ENCODE results near the gene TMC7. TPM values are rescaled to one million over a fixed set of nuclear protein-coding genes. Genes with fewer than 3 reads are reported as not detected.

Gene TMC7
- total and polyA plus RNA-seq, 4 donors, result 0.06 to 0.42 (median 0.09) TPM

- peaks cover 0 to 2% (median 0%) of the 10 kb centered on the region in 4 donors for H3K36me3 ChIP-seq (ENCODE audit: control insufficient read depth in 4 of 4, insufficient read depth in 3 of 4, low read depth in 1 of 4, low read length in 3 of 4)
Measured at GRCh38 chr16:18966791-18967190, 16.9 kb upstream of the TMC7 start.

DNA sequence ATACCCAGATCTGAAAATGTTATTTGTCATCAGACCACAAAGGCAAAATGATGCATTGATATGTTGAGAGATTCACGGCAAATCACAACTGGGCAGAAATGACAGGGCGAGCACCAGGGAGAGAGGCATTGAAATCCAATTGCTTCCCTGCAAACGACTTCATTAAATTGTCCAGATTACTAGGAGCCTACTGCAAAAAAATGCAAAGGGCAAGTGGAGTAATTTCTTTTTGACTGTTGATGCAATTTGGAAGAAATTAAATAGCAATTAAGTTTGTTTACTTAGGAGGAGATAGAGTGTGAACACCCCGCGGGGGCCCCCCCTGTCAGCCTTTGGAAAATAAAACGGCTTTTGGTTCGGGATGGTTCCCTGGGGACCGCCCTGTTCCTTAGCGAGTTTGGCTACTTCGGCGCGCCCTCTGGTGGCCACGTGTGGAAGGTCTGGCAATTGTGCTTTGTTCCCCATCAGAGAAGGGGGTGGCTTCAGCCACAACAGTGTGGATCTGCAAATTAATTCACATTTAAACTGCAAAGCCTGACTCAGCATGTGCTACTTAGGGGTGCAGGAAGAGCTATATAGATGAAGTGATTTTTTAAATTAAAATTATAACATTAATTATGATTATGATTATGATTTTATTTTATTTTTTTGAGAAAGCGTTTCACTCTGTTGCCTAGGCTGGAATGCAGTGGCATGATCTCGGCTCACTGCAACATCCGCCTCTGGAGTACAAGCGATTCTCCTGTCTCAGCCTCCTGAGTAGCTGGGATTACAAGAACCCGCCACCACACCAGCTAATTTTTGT is 14.5 kb upstream of the TMC7 start:
- H3K9me3 ChIP-seq (ENCODE audit: control insufficient read depth in 4 of 4, low read length in 3 of 4), result no peaks in the 10 kb centered on the region
- H3K27me3 ChIP-seq (ENCODE audit: control insufficient read depth in 4 of 4, insufficient read depth in 4 of 4, low read length in 3 of 4), result no peaks in the 10 kb centered on the region
- peak overlapping the region in 1 of 3 donors; percentile 40 for H3K4me3 ChIP-seq (ENCODE audit: low read depth in 1 of 3, low read length in 3 of 3)
- H3K36me3 ChIP-seq (ENCODE audit: control insufficient read depth in 4 of 4, insufficient read depth in 3 of 4, low read depth in 1 of 4, low read length in 3 of 4), result peaks cover 0 to 2% (median 0%) of the 10 kb centered on the region in 4 donors
- no peak overlapping the region for H3K27ac ChIP-seq (ENCODE audit: low read depth in 1 of 2, low read length in 2 of 2)
- no peak overlapping the region for H3K9ac ChIP-seq (ENCODE audit: low read depth in 1 of 2, low read length in 2 of 2)
- peaks cover 0 to 3% (median 1%) of the 10 kb centered on the region in 4 donors for H3K4me1 ChIP-seq (ENCODE audit: control insufficient read depth in 4 of 4, insufficient read depth in 4 of 4, low read length in 3 of 4)
- DNase-seq (ENCODE audit: low spot score), result peak; percentile 88
- WGBS, result 23% methylated on average over 18 of the region's 18 CpGs
- peak in 1 of 2 donors; percentile 9 for TF ChIP-seq HNF4A (conservative IDR thresholded peaks at IDR 0.05)
- TF ChIP-seq, protein P1, sequence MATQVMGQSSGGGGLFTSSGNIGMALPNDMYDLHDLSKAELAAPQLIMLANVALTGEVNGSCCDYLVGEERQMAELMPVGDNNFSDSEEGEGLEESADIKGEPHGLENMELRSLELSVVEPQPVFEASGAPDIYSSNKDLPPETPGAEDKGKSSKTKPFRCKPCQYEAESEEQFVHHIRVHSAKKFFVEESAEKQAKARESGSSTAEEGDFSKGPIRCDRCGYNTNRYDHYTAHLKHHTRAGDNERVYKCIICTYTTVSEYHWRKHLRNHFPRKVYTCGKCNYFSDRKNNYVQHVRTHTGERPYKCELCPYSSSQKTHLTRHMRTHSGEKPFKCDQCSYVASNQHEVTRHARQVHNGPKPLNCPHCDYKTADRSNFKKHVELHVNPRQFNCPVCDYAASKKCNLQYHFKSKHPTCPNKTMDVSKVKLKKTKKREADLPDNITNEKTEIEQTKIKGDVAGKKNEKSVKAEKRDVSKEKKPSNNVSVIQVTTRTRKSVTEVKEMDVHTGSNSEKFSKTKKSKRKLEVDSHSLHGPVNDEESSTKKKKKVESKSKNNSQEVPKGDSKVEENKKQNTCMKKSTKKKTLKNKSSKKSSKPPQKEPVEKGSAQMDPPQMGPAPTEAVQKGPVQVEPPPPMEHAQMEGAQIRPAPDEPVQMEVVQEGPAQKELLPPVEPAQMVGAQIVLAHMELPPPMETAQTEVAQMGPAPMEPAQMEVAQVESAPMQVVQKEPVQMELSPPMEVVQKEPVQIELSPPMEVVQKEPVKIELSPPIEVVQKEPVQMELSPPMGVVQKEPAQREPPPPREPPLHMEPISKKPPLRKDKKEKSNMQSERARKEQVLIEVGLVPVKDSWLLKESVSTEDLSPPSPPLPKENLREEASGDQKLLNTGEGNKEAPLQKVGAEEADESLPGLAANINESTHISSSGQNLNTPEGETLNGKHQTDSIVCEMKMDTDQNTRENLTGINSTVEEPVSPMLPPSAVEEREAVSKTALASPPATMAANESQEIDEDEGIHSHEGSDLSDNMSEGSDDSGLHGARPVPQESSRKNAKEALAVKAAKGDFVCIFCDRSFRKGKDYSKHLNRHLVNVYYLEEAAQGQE (IDR thresholded peaks at IDR 0.05), result no peak
- TF ChIP-seq JUND (IDR thresholded peaks at IDR 0.05), result peak in 1 of 2 donors; percentile 14
- TF ChIP-seq EGR1 (IDR thresholded peaks at IDR 0.05; ENCODE audit: low read depth in 2 of 2), result no peak
- no peak for TF ChIP-seq NR2F2 (IDR thresholded peaks at IDR 0.05)
- TF ChIP-seq TAF1 (conservative IDR thresholded peaks at IDR 0.05), result no peak
- peak; percentile 92 for TF ChIP-seq CTCF (IDR thresholded peaks at IDR 0.05; ENCODE audit: low read depth, low read length, missing input control)

More at GRCh38 chr16:18966791-18967190, 16.9 kb upstream of the TMC7 start:
- Histone ChIP-seq H3K4me1 (ENCODE audit: control insufficient read depth in 4 of 4, insufficient read depth in 4 of 4, low read length in 3 of 4) (peaks cover 0 to 5% (median 1%) of the 10 kb centered on the region in 4 donors), H3K27ac (ENCODE audit: low read depth in 1 of 2, low read length in 2 of 2) (no peak overlapping the region), H3K4me3 (ENCODE audit: low read depth in 1 of 3, low read length in 3 of 3) (no peak overlapping the region), H3K9ac (ENCODE audit: low read depth in 1 of 2, low read length in 2 of 2) (no peak overlapping the region), H3K9me3 (ENCODE audit: control insufficient read depth in 4 of 4, low read length in 3 of 4) (no peaks in the 10 kb centered on the region), H3K27me3 (ENCODE audit: control insufficient read depth in 4 of 4, insufficient read depth in 4 of 4, low read length in 3 of 4) (no peaks in the 10 kb centered on the region)
- TF ChIP-seq, protein P1 (IDR thresholded peaks at IDR 0.05), result no peak
- no peak for TF ChIP-seq CTCF (IDR thresholded peaks at IDR 0.05; ENCODE audit: low read depth, low read length, missing input control)
- TF ChIP-seq, protein P2, sequence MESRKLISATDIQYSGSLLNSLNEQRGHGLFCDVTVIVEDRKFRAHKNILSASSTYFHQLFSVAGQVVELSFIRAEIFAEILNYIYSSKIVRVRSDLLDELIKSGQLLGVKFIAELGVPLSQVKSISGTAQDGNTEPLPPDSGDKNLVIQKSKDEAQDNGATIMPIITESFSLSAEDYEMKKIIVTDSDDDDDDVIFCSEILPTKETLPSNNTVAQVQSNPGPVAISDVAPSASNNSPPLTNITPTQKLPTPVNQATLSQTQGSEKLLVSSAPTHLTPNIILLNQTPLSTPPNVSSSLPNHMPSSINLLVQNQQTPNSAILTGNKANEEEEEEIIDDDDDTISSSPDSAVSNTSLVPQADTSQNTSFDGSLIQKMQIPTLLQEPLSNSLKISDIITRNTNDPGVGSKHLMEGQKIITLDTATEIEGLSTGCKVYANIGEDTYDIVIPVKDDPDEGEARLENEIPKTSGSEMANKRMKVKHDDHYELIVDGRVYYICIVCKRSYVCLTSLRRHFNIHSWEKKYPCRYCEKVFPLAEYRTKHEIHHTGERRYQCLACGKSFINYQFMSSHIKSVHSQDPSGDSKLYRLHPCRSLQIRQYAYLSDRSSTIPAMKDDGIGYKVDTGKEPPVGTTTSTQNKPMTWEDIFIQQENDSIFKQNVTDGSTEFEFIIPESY (IDR thresholded peaks at IDR 0.05), result no peak
- no peak for TF ChIP-seq SP1 (IDR thresholded peaks at IDR 0.05)
- no peak for TF ChIP-seq FOXA2 (IDR thresholded peaks at IDR 0.05)
- no peak for TF ChIP-seq EGR1 (IDR thresholded peaks at IDR 0.05; ENCODE audit: low read depth in 2 of 2)
- DNase-seq (ENCODE audit: low spot score), result no peak
- WGBS, result 97% methylated on average over 5 of the region's 5 CpGs

Measured in liver (tissue), 9 donors.